ENCODE data around the gene TPGS2.

DNA sequence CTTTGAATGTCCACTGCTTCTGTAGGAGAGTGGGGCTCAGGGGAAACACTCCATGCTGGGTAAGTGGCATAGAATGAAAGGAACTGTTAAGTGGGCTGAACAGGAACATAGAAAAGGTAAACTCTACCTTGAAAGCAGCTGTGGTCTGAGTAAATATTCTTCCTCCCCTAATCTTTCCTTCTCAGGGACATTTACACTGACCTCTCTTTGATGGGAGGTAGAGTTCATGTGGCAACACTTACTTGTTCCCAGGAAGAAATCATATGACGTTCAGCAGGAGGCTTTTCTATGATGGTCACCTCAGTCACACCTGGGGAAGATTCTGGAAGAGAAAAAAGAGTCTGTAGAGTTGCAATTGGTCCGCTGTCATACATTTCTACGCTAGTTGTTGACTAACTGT is 10.2 kb downstream of the TPGS2 start:
- TF ChIP-seq CTCF (IDR thresholded peaks at IDR 0.05) = no peak
- no peak for TF ChIP-seq POLR2AphosphoS5 (IDR thresholded peaks at IDR 0.05)
